ENCODE data around the gene DEPDC5.

Gene DEPDC5

GRCh38 chr22:31871480-31871879, 117.7 kb downstream of the DEPDC5 start:
- Histone ChIP-seq H3K27me3 (replicated peaks; ENCODE audit: control insufficient read depth, insufficient read depth, low read length) (no peaks in the 10 kb centered on the region), H3K4me3 (replicated peaks; ENCODE audit: low read depth, low read length) (no peak overlapping the region), H3K36me3 (ENCODE audit: control insufficient read depth, insufficient read depth, low read length) (peaks cover 17% of the 10 kb centered on the region)
- TF ChIP-seq CTCF (IDR thresholded peaks at IDR 0.05; ENCODE audit: insufficient read depth, low read length, poor library complexity, severe bottlenecking) = no peak
- no peak for DNase-seq (ENCODE audit: extremely low read depth, insufficient read length)

- Histone ChIP-seq H3K36me3 (ENCODE audit: control insufficient read depth, insufficient read depth, low read length) (peaks cover 17% of the 10 kb centered on the region), H3K27me3 (replicated peaks; ENCODE audit: control insufficient read depth, insufficient read depth, low read length) (no peaks in the 10 kb centered on the region), H3K4me3 (replicated peaks; ENCODE audit: low read depth, low read length) (no peak overlapping the region)
- no peak for DNase-seq (ENCODE audit: extremely low read depth, insufficient read length)
- peak; percentile 21 for TF ChIP-seq CTCF (IDR thresholded peaks at IDR 0.05; ENCODE audit: insufficient read depth, low read length, poor library complexity, severe bottlenecking)
These were observed 118.4 kb downstream of the DEPDC5 start for GRCh38 chr22:31872209-31872608.

- H3K27me3 ChIP-seq (replicated peaks; ENCODE audit: control insufficient read depth, insufficient read depth, low read length) = no peaks in the 10 kb centered on the region
- no peak for DNase-seq (ENCODE audit: extremely low read depth, insufficient read length)
- peaks cover 21% of the 10 kb centered on the region for H3K36me3 ChIP-seq (ENCODE audit: control insufficient read depth, insufficient read depth, low read length)
- TF ChIP-seq CTCF (IDR thresholded peaks at IDR 0.05; ENCODE audit: insufficient read depth, low read length, poor library complexity, severe bottlenecking) = no peak
- H3K4me3 ChIP-seq (replicated peaks; ENCODE audit: low read depth, low read length) = no peak overlapping the region
These were observed 121.0 kb downstream of the DEPDC5 start for GRCh38 chr22:31874821-31875220.

GRCh38 chr22:31876156-31876920, 122.5 kb downstream of the DEPDC5 start:
- no peak for TF ChIP-seq CTCF (IDR thresholded peaks at IDR 0.05; ENCODE audit: insufficient read depth, low read length, poor library complexity, severe bottlenecking)
- H3K36me3 ChIP-seq (ENCODE audit: control insufficient read depth, insufficient read depth, low read length) = peaks cover 17% of the 10 kb centered on the region

GRCh38 chr22:31879585-31879984, 125.8 kb downstream of the DEPDC5 start:
- Histone ChIP-seq H3K36me3 (ENCODE audit: control insufficient read depth, insufficient read depth, low read length) (peaks cover 15% of the 10 kb centered on the region), H3K4me3 (replicated peaks; ENCODE audit: low read depth, low read length) (no peak overlapping the region), H3K27me3 (replicated peaks; ENCODE audit: control insufficient read depth, insufficient read depth, low read length) (no peaks in the 10 kb centered on the region)
- no peak for DNase-seq (ENCODE audit: extremely low read depth, insufficient read length)
- no peak for TF ChIP-seq CTCF (IDR thresholded peaks at IDR 0.05; ENCODE audit: insufficient read depth, low read length, poor library complexity, severe bottlenecking)

More at GRCh38 chr22:31876156-31876920, 122.5 kb downstream of the DEPDC5 start:
- Histone ChIP-seq H3K27me3 (replicated peaks; ENCODE audit: control insufficient read depth, insufficient read depth, low read length) (no peaks in the 10 kb centered on the region), H3K4me3 (replicated peaks; ENCODE audit: low read depth, low read length) (no peak overlapping the region)
- DNase-seq (ENCODE audit: extremely low read depth, insufficient read length) = no peak
